ENCODE measurements around the gene SLC6A11. TPM values are rescaled to one million over a fixed set of nuclear protein-coding genes. Genes with fewer than 3 reads are reported as not detected.

The SLC6A11 gene
- total RNA-seq = not detected in 2 replicates

DNA sequence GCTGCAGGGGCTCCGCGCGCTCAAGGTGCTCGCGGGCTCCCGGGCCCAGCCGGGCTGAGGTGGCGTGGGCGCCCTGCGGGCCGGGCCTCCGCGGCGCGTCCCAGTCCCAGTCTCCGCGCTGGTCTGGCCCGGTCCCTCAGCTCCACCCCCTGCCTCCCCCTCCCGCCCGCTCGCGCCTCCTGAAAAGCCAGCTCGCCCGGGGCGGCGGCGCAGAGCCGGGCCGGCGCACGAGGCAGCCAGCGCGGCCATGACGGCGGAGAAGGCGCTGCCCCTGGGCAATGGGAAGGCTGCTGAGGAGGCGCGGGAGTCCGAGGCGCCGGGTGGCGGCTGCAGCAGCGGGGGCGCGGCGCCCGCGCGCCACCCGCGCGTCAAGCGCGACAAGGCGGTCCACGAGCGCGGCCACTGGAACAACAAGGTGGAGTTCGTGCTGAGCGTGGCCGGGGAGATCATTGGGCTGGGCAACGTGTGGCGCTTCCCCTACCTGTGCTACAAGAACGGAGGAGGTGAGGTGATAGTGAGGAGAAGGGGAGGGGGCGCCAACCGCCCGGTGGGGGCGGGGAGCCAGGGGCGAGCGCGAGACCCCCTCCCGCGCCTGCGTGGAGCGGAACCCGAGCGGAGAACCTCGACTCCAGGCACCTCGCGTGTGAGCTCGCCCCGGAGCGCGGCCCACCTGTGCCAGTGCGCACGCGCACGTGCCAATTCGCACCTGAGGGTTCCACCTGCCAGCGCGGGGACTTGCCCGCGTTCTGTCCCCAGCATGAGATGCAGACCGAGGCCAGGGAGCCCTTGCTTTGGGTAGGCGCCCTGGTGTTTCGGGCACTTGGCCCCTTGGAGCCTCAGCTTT lies at the start of gene SLC6A11:
SLC6A11 (plus strand) TSS at position 210 of the 844 bp plus-strand sequence; CDS start at position 248, 38 bp downstream.
- DNase-seq (ENCODE audit: extremely low read depth, low read depth, low spot score) = no peak

DNA sequence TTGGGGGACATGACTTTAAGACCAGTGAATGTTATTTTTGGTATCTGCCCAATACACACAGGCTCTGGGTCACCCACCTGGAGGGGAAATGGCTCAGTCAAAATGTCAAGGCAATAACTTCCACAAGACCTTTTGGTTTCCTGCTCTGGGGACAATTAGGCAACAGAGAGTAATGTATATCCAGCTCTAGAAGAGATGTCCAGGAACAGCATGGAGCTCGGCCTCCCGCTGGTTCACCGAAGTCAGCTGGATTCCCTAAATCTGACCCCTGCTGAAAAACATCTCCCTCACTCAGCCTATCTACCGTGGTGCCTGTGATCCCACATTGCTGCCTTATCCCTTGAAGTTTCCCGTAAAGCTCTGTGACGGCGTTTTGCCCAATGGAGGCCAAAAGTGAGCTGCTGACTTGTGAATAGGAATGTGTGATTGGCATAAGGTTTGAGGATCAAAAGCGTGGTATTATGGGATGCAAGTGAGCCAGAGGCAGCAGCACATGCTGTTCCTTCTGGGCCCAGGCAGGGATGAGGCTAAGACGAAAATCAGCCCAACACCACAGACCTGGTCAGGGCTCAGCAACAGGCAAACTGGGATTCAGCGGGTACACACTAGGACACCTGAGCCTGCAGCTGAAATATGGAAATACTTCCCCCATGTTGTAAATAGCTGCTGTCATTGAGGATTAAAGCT lies 47.2 kb upstream of the SLC6A11 start:
- DNase-seq (ENCODE audit: extremely low read depth, low read depth, low spot score) = no peak

DNA sequence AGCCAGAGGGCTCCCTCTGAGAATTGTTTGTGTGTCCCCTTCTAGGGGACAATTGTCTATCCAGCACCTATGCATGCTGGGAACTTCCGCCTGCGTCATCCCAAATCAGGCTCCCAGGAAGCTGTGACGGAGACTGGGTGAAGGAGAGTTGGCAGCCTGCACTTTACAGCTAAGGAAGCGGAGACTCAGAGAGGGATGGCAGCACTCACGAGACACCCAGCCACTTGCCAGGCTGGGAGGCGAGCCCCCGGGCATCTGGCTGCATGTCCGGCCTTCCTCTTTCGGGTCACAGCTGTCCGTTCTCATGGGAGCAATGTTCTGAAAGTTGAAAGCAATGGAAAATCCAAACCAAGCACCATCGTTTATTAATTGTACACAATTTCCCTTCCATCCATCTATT lies 45.5 kb upstream of the SLC6A11 start:
- no peak for DNase-seq (ENCODE audit: extremely low read depth, low read depth, low spot score)

DNA sequence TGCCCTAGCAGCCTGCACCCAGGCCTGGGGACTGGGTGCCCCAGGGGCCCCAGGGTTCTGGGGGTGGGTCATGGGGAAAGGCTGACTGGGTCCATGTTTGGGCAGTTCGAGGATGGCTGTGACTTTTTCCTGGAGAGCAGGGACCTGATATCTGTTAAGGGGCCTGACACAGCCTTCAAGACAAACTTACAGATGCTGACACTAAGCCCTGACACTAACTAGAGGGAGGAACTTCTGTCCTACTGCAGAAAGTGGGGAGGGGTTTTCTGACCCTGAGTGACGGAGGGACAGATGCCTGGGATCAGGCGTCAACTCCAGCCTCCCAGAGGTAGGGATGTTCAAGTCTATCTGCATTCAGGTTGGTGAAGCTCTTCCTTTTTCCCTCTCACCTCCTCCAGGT lies 45.0 kb upstream of the SLC6A11 start:
- no peak for DNase-seq (ENCODE audit: extremely low read depth, low read depth, low spot score)

DNA sequence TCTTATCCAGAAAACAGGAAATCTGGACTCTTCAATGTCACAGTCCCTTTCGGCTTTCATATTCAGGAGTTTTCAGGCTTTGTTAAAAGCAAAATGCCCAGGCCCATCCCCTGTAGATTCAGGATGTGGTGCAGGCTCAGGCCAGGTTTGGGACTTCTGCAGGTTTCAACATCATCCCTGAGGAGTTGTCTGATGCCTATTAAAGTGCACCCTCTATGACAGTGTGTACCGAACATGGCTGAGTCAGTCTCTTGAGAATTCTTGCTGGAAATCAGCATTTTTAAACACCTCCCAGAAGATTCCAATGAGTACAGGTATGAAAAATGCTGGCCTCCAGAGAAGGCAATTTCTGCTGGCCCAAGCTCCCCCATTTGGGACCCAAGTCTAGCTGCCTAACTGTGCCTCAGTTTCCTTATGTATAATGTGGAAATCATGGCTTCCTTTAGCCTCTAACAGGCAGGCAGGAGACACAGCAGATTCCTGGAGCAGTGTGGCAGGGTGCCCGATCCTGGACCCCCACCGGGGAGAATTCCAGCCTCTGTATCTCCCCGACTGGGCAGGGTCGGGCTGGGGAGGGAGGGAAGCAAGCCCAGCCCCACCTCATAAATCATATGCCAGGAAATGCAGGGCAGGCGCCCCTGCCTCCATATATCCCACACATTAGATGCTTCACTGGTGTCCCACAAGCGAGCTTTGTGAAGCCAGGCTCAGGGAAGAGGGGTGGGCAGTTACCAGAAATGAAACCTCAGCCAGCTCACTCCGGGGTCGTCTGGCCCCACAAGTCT lies 44.4 kb upstream of the SLC6A11 start:
- no peak for DNase-seq (ENCODE audit: extremely low read depth, low read depth, low spot score)

DNA sequence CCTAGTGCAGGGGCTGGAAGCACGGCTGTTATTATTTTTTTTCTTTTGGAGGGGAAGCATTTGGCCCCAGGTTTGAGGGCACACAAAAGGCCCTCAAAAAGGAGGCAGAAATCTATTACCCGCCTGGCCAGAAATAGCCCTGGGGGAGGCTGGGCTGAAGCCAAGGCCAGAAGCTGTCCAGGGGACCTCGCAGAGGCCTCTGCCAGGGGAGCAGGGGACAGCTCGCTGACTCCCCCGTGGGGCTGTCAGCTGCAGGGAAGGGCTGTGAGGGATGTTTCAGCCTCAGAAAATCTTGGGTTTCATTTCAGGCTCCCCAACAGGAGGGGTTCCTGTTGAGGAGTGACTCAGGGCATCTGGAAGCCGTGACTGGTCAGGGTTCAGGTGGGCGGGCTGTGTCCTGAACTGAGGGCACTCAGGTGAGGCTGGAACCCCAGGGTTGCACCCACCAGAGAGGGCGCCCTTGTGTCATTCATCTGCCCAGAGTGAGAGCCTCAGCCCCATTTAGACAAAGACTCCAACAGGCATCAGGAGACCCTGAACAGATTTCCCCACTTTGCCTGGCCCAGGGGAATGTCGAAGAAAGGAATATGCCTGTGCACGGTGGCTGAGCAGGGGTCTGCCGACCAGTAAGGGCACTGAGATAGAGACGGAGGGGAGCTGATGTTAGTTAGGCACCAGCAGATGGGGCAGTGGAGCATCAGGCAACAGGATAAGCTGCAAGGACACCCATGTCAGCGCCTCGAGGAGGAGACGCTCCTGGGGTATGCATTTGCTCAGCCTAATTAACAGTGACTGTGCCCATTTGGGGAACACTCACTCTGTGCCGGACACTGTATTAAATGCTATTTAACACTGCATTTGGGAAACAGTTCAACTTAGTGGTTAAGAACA lies 43.5 kb upstream of the SLC6A11 start:
- DNase-seq (ENCODE audit: extremely low read depth, low read depth, low spot score) = no peak

DNA sequence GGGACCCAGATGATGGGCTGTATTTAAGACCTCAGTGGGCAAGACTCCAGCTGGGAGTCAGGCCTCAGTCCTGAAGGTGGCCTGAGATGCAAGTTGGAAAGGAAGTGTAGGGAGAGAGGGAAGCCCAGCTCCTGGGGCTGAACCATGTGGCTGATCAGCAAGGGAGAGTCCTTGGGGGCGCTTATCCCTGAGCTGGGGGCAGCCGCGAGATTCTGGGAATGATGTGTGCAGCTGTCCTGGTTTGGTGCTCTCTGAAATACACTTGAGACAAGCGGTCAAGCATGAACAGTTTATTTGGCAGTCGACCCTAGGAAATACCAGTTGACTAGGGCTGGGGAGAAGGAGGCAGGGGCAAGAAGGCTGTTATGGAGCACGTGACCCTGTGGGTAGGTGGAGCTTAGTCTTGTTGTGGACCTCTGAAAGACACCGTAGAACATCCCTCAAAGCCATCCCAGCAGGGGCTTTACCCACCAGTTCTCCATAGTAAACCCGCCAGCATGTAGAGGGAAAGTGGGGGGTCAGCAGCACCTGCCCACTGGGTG lies 41.8 kb upstream of the SLC6A11 start:
- DNase-seq (ENCODE audit: extremely low read depth, low read depth, low spot score) = no peak

DNA sequence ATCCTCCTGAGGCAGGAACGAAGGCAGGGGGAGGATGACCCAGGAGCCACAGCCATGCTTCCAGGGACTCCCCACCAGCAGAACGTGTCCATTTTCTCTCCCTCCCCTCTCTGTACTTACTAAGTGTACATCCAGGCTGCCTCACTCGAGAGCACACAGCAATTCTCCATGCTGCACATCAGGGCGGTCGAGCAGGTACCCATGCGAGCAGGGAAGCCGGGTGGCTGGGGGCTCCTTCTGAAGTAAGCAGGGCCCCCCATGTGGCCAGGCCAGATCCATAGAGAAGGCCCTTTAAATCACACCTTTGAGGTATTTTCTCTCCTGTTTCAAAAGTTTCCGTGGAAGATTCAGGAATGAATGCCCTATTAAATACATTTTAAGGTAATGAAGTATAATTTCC lies 41.2 kb upstream of the SLC6A11 start:
- DNase-seq (ENCODE audit: extremely low read depth, low read depth, low spot score) = no peak

DNA sequence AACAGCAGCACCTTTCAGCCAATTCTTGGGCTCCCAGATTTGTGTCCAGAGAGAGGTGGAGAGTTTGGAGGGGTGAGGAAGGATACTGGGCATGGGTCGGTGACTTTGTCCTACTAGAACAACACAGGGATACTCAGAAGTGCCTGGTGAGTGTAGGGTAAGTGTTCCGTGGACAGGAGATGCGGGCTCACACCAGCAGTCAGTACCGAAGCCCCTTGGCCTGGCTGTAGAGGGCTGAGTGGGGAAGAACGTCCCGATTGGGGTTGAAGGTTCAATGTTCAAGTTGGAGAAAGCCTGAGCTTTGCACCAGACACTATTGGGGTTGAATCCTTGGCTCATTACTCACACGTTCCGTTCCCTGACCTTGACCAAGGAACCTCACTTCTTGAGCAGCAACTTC lies 40.8 kb upstream of the SLC6A11 start:
- no peak for DNase-seq (ENCODE audit: extremely low read depth, low read depth, low spot score)

DNA sequence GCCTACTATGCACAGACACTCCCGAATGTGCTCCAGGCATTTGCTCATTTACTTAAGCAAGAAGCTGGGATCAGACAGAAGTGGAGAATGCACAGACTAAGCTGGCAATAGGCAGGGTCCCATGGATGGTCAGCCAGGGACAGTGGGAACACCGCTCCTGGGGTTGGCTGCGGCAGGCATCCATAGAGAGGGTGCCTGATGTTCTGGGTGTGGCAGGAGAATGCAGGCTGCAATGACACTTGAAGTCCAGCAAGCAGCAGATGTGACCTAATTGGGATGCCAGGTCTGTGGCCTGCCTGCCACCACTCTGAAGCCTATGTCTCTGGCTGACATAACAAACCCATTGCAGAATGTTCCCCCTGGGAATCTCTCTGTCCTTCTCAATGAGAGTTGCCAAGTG lies 40.2 kb upstream of the SLC6A11 start:
- no peak for DNase-seq (ENCODE audit: extremely low read depth, low read depth, low spot score)

DNA sequence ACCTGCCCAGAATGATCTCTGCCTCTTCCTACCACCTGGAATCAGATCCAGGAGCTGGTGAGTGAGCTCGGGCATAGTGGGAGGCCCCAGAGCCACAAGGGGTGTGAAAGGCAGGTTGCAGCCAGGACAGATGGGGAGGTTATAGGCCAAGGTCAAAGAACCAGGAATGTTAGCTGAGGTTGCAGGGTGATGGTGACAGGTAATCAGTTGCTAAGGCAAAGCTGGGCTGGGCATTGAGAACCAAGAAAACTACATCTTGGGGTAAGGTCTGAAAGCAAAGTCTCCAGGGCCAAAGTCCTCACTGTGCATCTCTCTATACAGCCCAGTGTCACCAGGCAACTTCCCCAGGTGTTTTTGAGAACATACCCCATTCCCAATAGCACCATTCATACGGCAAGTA lies 38.4 kb upstream of the SLC6A11 start:
- DNase-seq (ENCODE audit: extremely low read depth, low read depth, low spot score) = no peak

DNA sequence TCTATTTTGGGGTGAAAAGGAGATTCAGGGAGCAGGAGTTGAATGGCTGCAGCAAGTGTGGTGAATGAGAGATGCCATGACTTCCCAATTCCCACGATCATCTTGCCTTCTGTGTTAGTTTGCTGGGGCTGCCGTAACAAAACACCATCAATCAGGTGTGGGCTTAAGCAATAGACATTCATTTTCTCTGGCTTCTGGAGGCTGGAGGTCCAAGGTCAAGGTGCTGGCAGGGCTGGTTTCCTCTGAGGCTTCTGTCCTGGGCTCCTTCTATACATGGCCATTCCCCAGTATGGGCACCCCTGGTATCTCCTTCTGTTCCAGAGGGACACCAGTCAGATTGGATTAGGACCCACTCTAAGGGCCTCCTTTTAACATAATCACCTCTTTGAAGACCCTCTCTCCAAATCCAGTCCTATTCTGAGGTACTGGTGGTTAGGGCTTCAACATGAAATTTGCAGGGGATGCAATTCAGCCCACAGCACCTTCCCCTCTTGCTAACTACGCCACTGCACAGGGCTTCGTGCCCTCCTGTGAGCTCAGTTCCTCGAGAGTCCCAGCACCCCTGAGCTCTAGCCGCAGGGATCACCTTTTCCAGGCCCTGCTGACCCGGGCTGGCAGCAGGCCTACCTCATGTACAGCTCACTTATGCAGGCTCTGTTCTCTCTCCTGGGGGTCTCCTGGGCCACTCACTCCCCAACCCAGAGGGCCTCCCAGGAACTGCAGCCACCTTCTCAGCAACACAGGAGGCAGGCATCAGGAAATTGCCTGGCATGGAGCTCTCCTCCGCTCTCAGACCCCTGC lies 37.3 kb upstream of the SLC6A11 start:
- DNase-seq (ENCODE audit: extremely low read depth, low read depth, low spot score) = no peak

DNA sequence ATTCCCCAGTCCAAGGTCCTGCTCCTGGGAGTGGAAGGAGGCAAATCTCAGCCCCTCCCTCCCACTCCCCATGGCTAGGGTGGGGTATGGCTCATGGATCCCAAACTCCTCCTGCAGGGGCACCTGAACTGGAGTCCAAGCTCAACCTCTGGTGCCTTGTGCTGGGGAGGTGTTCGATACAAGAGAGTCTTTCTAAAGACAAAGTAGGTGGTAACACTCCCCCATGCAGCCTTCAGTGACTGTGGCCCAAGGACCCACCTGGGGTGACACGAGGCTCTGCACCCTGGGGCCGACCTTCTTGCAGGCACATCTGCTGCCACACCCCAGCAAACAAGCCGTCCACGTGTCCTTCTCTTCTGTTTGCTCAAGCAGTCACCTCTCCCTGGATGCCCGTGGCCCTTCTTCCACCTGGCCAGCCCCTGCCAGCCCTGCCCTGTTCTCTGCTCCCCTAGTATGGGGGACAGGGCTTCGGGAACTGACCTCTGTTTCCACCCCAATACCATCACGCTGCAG lies 36.7 kb upstream of the SLC6A11 start:
- no peak for DNase-seq (ENCODE audit: extremely low read depth, low read depth, low spot score)

DNA sequence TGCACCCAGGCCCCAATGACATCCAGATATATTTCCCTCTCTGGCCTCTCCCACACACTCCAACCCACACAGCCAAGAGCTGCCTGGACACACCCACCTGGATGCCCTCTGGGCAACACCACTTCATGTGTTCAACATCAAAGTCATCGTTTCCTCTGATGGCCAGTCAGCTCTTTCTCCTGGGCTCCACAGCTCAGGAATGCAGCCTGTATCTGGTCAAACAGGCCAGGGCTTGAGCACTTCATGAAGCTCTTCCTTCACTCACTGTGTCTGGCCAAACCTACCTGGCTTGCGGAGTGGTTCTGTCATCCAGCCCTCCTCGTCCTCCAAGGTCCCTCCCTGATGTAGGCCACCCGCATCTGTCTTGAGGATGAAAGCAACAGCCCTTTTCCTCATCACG lies 35.8 kb upstream of the SLC6A11 start:
- no peak for DNase-seq (ENCODE audit: extremely low read depth, low read depth, low spot score)

DNA sequence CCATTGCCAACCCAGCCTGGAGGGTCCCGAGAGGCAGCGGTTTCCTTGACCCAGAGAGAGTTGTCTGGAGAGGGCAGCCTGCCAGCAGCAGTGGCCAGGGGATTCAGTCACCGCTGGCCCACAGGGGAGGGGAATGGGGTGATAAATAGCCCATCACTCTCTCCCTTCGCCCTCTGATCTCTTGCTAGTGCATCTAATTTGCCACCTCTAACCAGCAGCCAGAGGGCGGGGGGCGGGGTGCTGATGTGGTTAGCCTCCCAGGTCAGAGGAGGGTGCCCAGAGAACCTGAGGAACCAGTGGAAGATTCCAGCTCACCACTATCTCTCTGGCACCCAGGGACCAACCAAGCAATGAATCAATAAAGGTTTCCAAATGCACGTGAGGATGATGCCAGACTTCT lies 35.1 kb upstream of the SLC6A11 start:
- no peak for DNase-seq (ENCODE audit: extremely low read depth, low read depth, low spot score)

DNA sequence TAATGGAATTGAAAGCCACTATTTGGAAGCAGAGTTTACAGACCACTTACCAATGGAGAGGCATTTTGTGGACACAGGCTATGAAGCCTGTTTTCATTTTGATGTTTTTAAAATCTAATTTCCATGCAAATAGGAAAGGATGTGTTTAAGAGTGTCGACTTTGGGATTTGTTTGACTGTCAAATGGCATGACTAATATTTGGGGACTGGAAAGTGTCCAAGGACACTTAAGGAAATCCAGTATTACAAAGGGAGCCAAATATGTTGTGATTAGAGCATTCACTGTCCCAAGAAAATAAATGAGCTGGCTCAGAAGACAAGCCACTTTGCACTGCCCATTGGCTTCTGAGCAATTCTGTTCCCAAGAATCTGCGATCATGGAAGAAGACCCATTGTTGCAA lies 34.0 kb upstream of the SLC6A11 start:
- DNase-seq (ENCODE audit: extremely low read depth, low read depth, low spot score) = no peak

DNA sequence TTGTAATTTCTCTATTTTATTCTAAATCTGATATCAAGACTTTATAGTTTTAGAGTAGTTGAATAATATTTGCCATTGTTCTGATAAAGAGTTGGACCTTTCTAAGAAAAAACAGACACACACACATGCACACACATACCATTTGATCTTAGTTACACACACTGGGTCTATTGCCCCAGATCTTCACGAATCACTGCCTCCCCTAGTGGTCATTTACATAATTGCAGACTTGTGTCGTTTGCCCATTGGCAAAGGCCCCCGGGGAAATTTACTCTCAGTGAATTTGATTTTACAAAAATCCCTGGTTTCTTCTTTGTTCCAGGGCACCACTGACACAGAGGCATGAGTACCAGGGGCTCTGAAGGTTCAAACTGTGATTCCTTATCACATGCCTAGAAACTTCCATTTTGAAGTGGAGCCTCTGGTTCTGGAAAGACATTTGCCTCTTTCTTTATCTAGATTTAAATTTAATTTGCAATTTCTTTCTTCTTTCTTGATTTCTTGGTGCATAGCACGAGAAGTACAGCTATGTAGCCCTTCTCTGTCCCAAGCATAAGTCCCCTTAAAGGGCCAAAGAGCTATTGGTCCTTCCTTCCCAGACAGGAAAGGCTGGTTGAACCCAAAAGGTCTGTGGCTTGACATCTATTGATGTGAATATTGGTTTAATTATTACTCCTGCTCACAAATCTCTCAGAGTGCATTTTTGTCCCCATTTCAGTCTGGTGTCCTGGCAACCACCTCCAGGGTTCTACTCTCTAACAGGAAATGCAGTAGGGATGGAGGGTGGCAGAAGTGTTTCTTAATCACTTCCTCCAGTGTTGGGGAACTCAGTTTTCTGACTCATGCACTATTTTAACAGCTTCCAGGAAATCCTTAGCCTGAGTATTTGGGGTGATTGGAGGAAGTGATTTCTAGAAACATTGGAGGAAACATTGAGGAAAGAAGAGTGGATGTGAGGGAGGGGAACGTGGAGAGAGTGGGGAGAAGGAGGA lies 32.4 kb upstream of the SLC6A11 start:
- DNase-seq (ENCODE audit: extremely low read depth, low read depth, low spot score) = no peak

DNA sequence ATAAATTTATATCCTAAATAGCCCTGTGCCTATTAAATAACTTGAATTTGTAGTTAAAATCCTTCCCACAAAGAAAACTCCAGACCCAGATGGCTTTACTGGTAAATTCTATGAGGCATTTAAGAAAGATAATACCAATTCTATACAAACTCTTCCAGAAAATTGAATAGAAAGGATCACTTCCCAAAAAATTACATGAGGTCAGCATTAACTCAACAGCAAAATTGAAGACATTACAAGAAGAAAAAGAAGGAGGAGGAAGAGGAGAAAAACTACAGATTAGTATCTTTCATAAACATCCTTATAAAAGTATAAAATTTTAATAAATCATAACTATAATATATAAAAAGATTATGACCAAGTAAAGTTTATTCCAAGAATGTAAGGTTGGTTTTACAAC lies 29.4 kb upstream of the SLC6A11 start:
- DNase-seq (ENCODE audit: extremely low read depth, low read depth, low spot score) = no peak

Measured in glomerular endothelial cell (primary cell).